HepG2 (cell line): Measurements from ENCODE around the gene TNFRSF25. TPM values are rescaled to one million over a fixed set of nuclear protein-coding genes. Genes with fewer than 3 reads are reported as not detected.

Source experiments
- ARNTL ChIP-seq: sonication (generic); formaldehyde crosslinking; IDR thresholded peaks from 2 replicates; pipeline ENCODE4 v1.4.0; 2020; ENCODE audit warnings: mild to moderate bottlenecking, missing genetic modification reagents
- BORCS8-MEF2B ChIP-seq: sonication (generic); formaldehyde crosslinking; IDR thresholded peaks from 2 replicates; pipeline ENCODE4 v1.8.0; 2022; ENCODE audit warnings: mild to moderate bottlenecking, missing genetic modification reagents
- GFI1 ChIP-seq: sonication (generic); formaldehyde crosslinking; IDR thresholded peaks from 2 replicates; pipeline ENCODE4 v1.5.0; 2020; ENCODE audit warnings: missing genetic modification reagents, mild to moderate bottlenecking, borderline replicate concordance
- KDM5B ChIP-seq: sonication (generic); formaldehyde crosslinking; IDR thresholded peaks from 2 replicates; pipeline ENCODE4 v1.4.0; 2020; ENCODE audit warnings: missing genetic modification reagents, mild to moderate bottlenecking, borderline replicate concordance
- MAZ ChIP-seq, 2 experiments: sonication (generic) in 1 of 2; formaldehyde crosslinking in 1 of 2; IDR thresholded peaks; 2 replicates each; pipeline versions ENCODE4 v1.5.0 to v1.6.1; 2012 to 2020; ENCODE audit warnings: low read depth in 2 of 2, mild to moderate bottlenecking in 2 of 2, borderline replicate concordance in 1 of 2, improper control_type of control experiment in 1 of 2, low read length in 1 of 2, missing genetic modification reagents in 1 of 2, moderate library complexity in 1 of 2
- MTF1 ChIP-seq: sonication (generic); formaldehyde crosslinking; IDR thresholded peaks from 2 replicates; pipeline ENCODE4 v1.5.0; 2020; ENCODE audit warnings: missing genetic modification reagents
- MYPOP ChIP-seq: sonication (generic); formaldehyde crosslinking; IDR thresholded peaks from 2 replicates; pipeline ENCODE4 v1.8.1; 2023; ENCODE audit warnings: mild to moderate bottlenecking, moderate library complexity, missing genetic modification reagents
- NCOR1 ChIP-seq: fragments of 200-600 bp; sonication (generic); IDR thresholded peaks from 2 replicates; pipeline ENCODE4 v1.7.0; 2017; ENCODE audit warnings: antibody characterized with exemption, low read length, borderline replicate concordance
- POGZ ChIP-seq: sonication (generic); formaldehyde crosslinking; IDR thresholded peaks from 2 replicates; pipeline ENCODE4 v1.4.0; 2020; ENCODE audit warnings: mild to moderate bottlenecking, missing genetic modification reagents
- POLR2A ChIP-seq, 2 experiments: IDR thresholded peaks; 2 replicates each; pipeline ENCODE4 v1.6.1; 2011; ENCODE audit warnings: low read depth in 2 of 2, low read length in 2 of 2, mild to moderate bottlenecking in 1 of 2, moderate library complexity in 1 of 2; ENCODE audit not compliant: insufficient read depth in 1 of 2
- RARA ChIP-seq: IDR thresholded peaks from 2 replicates; pipeline ENCODE4 v1.6.1; 2016; ENCODE audit warnings: missing genetic modification reagents, missing compliant biosample characterization
- TBX3 ChIP-seq: fragments of 450-650 bp; IDR thresholded peaks from 2 replicates; pipeline ENCODE4 v1.6.1; 2017; ENCODE audit warnings: antibody characterized with exemption, mild to moderate bottlenecking, inconsistent platforms, borderline replicate concordance
- TFAP4 ChIP-seq: sonication (generic); IDR thresholded peaks from 2 replicates; pipeline ENCODE4 v1.6.1; 2016; ENCODE audit warnings: low read depth, borderline replicate concordance
- ZBTB46 ChIP-seq: sonication (generic); formaldehyde crosslinking; IDR thresholded peaks from 2 replicates; pipeline ENCODE4 v1.4.0; 2020; ENCODE audit warnings: mild to moderate bottlenecking, missing genetic modification reagents, borderline replicate concordance
- ZFX ChIP-seq: sonication (generic); formaldehyde crosslinking; IDR thresholded peaks from 2 replicates; pipeline ENCODE4 v1.4.0; 2020; ENCODE audit warnings: mild to moderate bottlenecking, low read depth, missing genetic modification reagents, moderate library complexity
- ZMYM4 ChIP-seq: sonication (generic); formaldehyde crosslinking; IDR thresholded peaks from 2 replicates; pipeline ENCODE4 v1.8.1; 2023; ENCODE audit warnings: mild to moderate bottlenecking, missing genetic modification reagents
- ZNF138 ChIP-seq: sonication (generic); formaldehyde crosslinking; IDR thresholded peaks from 2 replicates; pipeline ENCODE4 v1.5.0; 2020; ENCODE audit warnings: mild to moderate bottlenecking, low read depth, missing genetic modification reagents
- ZNF263 ChIP-seq: sonication (generic); formaldehyde crosslinking; IDR thresholded peaks from 2 replicates; pipeline ENCODE4 v1.4.0; 2020; ENCODE audit warnings: missing genetic modification reagents
- ZNF441 ChIP-seq: sonication (generic); formaldehyde crosslinking; IDR thresholded peaks from 2 replicates; pipeline ENCODE4 v1.7.0; 2021; ENCODE audit warnings: missing genetic modification reagents, borderline replicate concordance
- ZNF530 ChIP-seq: sonication (generic); formaldehyde crosslinking; IDR thresholded peaks from 2 replicates; pipeline ENCODE4 v1.5.0; 2020; ENCODE audit warnings: low read depth, mild to moderate bottlenecking, missing genetic modification reagents
- ZNF564 ChIP-seq: sonication (generic); formaldehyde crosslinking; IDR thresholded peaks from 2 replicates; pipeline ENCODE4 v1.8.1; 2023; ENCODE audit warnings: mild to moderate bottlenecking, missing genetic modification reagents
- polyA plus RNA-seq, 8 experiments: library from polyadenylated mRNA; depleted of rRNA in 3 of 8; stranded (reverse) in 7 of 8; unstranded in 1 of 8; fragments of >200 nt; fragmentation: Illumina TruSeq in 4 of 8; extraction: Trizol in 4 of 8; gene quantifications; 2 replicates each; pipeline versions ENCODE4 v1.2.1 to v1.2.3, GENCODE V29; 2011 to 2016; ENCODE audit warnings: low read depth in 4 of 8, missing spikeins in 1 of 8, mixed read lengths in 1 of 8; ENCODE audit not compliant: insufficient read depth in 1 of 8
- total RNA-seq, 5 experiments: library from RNA; depleted of rRNA; stranded (reverse); fragments of >200 nt; fragmentation: Illumina TruSeq; extraction: Trizol; gene quantifications; 2 replicates each; pipeline ENCODE4 v1.2.3, GENCODE V29; 2016; ENCODE audit warnings: low read depth in 1 of 5
- TF ChIP-seq, protein P1 (sequence below): sonication (generic); formaldehyde crosslinking; IDR thresholded peaks from 2 replicates; pipeline ENCODE4 v1.8.0; 2022; ENCODE audit warnings: missing genetic modification reagents, mild to moderate bottlenecking, moderate library complexity, borderline replicate concordance
- TF ChIP-seq, protein P2 (sequence below): sonication (generic); formaldehyde crosslinking; IDR thresholded peaks from 2 replicates; pipeline ENCODE4 v1.5.0; 2020; ENCODE audit warnings: missing genetic modification reagents

The TNFRSF25 gene
- total and polyA plus RNA-seq, 2 of the 13 experiments (the other 11 are each of a cell fraction or from before 2014, with no cell fraction given): 1.4 to 1.5 TPM

DNA sequence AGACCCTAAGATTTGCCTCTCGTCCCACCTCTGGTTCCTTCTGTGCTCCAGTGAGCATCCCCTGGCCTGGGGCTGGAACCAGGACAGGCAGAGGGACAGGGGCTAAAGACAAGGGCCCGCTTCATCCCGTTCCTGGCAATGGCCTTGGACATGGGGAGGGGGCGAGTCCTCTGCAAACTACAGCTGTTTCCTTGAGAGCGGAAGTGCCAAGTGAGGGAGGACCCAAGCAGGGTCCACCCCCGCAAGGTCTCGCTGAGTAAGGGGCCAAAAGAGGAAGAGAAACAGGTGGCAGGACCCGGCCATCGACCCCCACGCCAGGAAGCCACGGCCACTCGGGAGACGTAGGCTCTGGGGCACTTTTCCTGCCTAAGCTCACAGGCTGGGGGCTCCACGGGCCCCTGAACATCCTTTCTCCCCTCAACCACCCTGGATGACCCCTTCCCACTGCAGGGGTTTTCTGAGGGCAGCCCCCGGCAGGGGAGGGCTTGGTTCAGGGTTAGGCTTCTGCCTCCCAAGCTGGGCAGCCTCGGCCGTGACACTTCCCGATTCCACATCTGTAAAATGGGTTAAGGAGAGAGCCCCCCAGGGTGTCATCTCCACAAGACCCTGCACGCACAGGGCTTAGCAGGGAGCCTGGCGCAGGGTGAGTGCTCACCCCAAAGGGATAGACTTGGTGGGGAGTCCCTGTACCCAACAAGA, 43.4 kb upstream of the TNFRSF25 start (continued):
- TF ChIP-seq ZNF263 (CRISPR knock-in tag) (peak; percentile 33; the same call in 1 of the 2 replicates), ZNF564 (no peak), ZMYM4 (no peak), ZNF441 (CRISPR knock-in tag) (no peak), ZNF138 (CRISPR knock-in tag) (no peak), POLR2A (IDR thresholded peaks at IDR 0.05; ENCODE audit: insufficient read depth in 1 of 2, low read depth in 2 of 2, low read length in 2 of 2) (no peak), MTF1 (CRISPR knock-in tag) (no peak), TBX3 (no peak), ARNTL (CRISPR knock-in tag) (no peak), MYPOP (CRISPR knock-in tag) (no peak), NCOR1 (no peak), ZBTB46 (no peak), GFI1 (CRISPR knock-in tag) (no peak), ZNF530 (no peak), POGZ (CRISPR knock-in tag) (no peak), BORCS8-MEF2B (CRISPR knock-in tag) (0 out of 2 replicates have a peak, but pooled peaks have one; percentile 28), ZFX (no peak; the same call in 1 of the 2 replicates), KDM5B (CRISPR knock-in tag) (no peak), RARA (CRISPR knock-in tag) (peak; percentile 53), TFAP4 (peak; percentile 86; the same call in 1 of the 2 replicates), MAZ (IDR thresholded peaks at IDR 0.05; ENCODE audit: borderline replicate concordance, low read depth, low read length) (no peak), MAZ (CRISPR knock-in tag; IDR thresholded peaks at IDR 0.05; ENCODE audit: low read depth) (0 out of 2 replicates have a peak, but pooled peaks have one; percentile 35)
- TF ChIP-seq, protein P1, sequence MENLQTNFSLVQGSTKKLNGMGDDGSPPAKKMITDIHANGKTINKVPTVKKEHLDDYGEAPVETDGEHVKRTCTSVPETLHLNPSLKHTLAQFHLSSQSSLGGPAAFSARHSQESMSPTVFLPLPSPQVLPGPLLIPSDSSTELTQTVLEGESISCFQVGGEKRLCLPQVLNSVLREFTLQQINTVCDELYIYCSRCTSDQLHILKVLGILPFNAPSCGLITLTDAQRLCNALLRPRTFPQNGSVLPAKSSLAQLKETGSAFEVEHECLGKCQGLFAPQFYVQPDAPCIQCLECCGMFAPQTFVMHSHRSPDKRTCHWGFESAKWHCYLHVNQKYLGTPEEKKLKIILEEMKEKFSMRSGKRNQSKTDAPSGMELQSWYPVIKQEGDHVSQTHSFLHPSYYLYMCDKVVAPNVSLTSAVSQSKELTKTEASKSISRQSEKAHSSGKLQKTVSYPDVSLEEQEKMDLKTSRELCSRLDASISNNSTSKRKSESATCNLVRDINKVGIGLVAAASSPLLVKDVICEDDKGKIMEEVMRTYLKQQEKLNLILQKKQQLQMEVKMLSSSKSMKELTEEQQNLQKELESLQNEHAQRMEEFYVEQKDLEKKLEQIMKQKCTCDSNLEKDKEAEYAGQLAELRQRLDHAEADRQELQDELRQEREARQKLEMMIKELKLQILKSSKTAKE (CRISPR knock-in tag): 0 out of 2 replicates have a peak, but pooled peaks have one; percentile 45
- TF ChIP-seq, protein P2, sequence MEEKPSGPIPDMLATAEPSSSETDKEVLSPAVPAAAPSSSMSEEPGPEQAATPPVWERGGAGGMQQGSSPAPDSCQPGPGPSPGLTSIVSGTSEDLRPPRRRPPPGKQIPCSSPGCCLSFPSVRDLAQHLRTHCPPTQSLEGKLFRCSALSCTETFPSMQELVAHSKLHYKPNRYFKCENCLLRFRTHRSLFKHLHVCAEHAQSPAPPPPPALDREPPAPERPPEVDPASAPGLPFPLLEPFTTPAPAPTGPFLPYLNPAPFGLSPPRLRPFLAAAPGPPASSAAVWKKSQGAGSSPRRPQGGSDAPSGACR (CRISPR knock-in tag): no peak
